GM21786 (cell line): ENCODE measurements around the gene UGT1A8.
"Not testable (repeated sequence)": the region's sequence is repeated elsewhere in the genome, so short reads cannot be mapped to it uniquely, and the experiment has no call there.

Experiments
- ATAC-seq: cut with Tn5 transposase; IDR thresholded peaks from one replicate; pipeline ENCODE4 v1.9.1; 2021; ENCODE audit not compliant: unreplicated experiment

UGT1A8 gene

GRCh38 chr2:233712611-233713261 lies 95.3 kb downstream of the UGT1A8 start, which contains the start of gene UGT1A5:
Gene UGT1A5, plus strand, starts transcription at chr2:233712907. Its CDS starts 85 bp downstream, at chr2:233712992.
- no peak for ATAC-seq

GRCh38 chr2:233713262-233713615 lies 95.8 kb downstream of the UGT1A8 start:
- ATAC-seq: no peak

- no peak for ATAC-seq
Observed at GRCh38 chr2:233714121-233714520, 96.7 kb downstream of the UGT1A8 start.

GRCh38 chr2:233718552-233718951 lies 101.1 kb downstream of the UGT1A8 start, which contains the start of gene UGT1A4:
Gene UGT1A4, plus strand, starts transcription at chr2:233718736. Its CDS starts 85 bp downstream, at chr2:233718821.
- ATAC-seq: no peak

- ATAC-seq: no peak
Observed at GRCh38 chr2:233728723-233729301, 111.4 kb downstream of the UGT1A8 start, which contains the start of gene UGT1A3. Gene UGT1A3, plus strand, starts transcription at chr2:233729042. Its CDS starts 85 bp downstream, at chr2:233729127.

- not testable (repeated sequence) for ATAC-seq
Observed at GRCh38 chr2:233736868-233737653, 119.6 kb downstream of the UGT1A8 start.

- no peak for ATAC-seq
Observed at GRCh38 chr2:233740870-233741269, 123.4 kb downstream of the UGT1A8 start.

- no peak for ATAC-seq
Observed at GRCh38 chr2:233743464-233744259, 126.2 kb downstream of the UGT1A8 start.

GRCh38 chr2:233745073-233745755 lies 127.8 kb downstream of the UGT1A8 start:
- no peak for ATAC-seq

- ATAC-seq: not testable (repeated sequence)
Observed at GRCh38 chr2:233745838-233746237, 128.4 kb downstream of the UGT1A8 start.

- ATAC-seq: no peak
Observed at GRCh38 chr2:233746475-233747282, 129.2 kb downstream of the UGT1A8 start.

GRCh38 chr2:233747283-233747544 lies 129.8 kb downstream of the UGT1A8 start:
- ATAC-seq: no peak

- ATAC-seq: not testable (repeated sequence)
Observed at GRCh38 chr2:233750689-233751088, 133.3 kb downstream of the UGT1A8 start.

- not testable (repeated sequence) for ATAC-seq
Observed at GRCh38 chr2:233751212-233752009, 134.0 kb downstream of the UGT1A8 start.

GRCh38 chr2:233754872-233755611 lies 137.6 kb downstream of the UGT1A8 start:
- ATAC-seq: no peak

GRCh38 chr2:233756429-233757081 lies 139.1 kb downstream of the UGT1A8 start:
- ATAC-seq: no peak

- no peak for ATAC-seq
Observed at GRCh38 chr2:233758141-233758540, 140.7 kb downstream of the UGT1A8 start.

GRCh38 chr2:233758849-233759248 lies 141.4 kb downstream of the UGT1A8 start:
- no peak for ATAC-seq
